ENCODE results near the gene STOML1.
"Not testable (repeated sequence)": the region's sequence is repeated elsewhere in the genome, so short reads cannot be mapped to it uniquely, and the experiment has no call there.

Gene STOML1

DNA sequence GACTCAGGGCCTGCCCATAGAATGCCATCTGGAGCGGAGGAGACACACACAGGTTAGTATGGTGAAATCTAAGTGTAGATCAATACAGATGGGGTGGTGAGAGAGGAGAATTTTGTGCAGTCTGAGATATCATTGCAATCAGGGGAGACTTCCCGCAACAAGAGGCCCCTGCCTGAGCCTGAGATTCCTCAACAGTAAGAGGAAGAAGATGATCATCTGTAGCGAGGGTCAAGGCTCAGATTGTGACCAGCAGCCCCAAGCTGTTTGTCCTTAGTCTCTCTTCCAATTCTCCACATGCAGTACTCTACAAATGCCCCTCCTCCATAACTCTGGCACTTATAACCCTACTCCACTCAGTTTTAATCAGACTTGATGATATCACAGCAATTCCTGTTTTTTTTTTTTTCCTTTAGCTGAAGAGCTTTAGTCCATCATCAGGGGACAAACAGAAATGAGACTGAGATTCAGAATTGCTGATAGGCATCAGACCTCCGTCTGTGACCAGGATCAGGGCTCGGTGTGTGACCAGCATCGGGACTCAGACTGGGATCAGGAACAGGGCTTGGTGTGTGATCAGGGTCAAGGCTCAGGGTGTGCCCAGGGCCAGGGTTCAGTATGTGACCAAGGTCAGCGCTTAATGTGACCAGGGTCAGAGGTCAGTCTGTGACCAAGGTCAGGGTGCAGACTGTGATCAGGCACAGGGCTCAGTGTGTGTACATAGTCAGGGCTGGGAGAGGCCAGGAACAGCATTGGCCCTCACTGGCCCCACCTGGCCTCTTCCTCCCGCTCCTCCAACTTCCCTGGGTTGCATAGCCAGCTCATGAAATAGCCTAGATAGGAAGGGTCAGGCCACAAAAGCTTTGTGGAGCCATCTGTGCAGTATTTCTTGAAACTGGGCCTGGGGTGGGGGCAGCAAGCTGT, 51.8 kb downstream of the STOML1 start:
- H3K36me3 Mint-ChIP-seq, result no peaks in the 10 kb centered on the region
- peaks cover 8% of the 10 kb centered on the region for H3K4me1 Mint-ChIP-seq
- H3K4me3 Mint-ChIP-seq, result no peak overlapping the region
- no peaks in the 10 kb centered on the region for H3K9me3 Mint-ChIP-seq
- ATAC-seq, result no peak
- H3K27ac Mint-ChIP-seq, result no peak overlapping the region
- peaks cover 34% of the 10 kb centered on the region for H3K27me3 Mint-ChIP-seq

- Mint-ChIP-seq H3K27ac (no peak overlapping the region), H3K36me3 (no peaks in the 10 kb centered on the region), H3K9me3 (no peaks in the 10 kb centered on the region), H3K27me3 (peaks cover 37% of the 10 kb centered on the region), H3K4me1 (peaks cover 8% of the 10 kb centered on the region), H3K4me3 (no peak overlapping the region)
- no peak for ATAC-seq
Measured at GRCh38 chr15:73939138-73939537, 53.0 kb downstream of the STOML1 start.

DNA sequence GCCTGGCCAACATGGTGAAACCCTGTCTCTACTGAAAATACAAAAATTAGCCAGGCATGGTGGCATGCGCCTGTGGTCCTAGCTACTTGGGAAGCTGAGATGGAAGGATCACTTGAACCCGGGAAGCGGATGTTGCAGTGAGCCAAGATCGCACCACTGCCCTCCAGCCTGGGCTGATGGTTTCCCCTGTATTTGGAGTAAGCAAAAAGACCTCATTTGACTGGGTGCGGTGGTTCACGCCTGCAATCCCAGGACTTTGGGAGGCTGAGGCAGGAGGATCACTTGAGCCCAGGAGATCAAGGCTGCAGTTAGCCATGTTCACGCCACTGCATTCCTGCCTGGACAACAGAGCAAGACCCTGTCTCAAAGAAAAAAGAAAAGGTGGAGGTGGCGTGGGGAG, 53.6 kb downstream of the STOML1 start:
- H3K36me3 Mint-ChIP-seq, H3K9me3 Mint-ChIP-seq, H3K4me1 Mint-ChIP-seq, ATAC-seq, H3K27ac Mint-ChIP-seq, H3K4me3 Mint-ChIP-seq: not testable (repeated sequence)
- peaks cover 41% of the 10 kb centered on the region for H3K27me3 Mint-ChIP-seq

DNA sequence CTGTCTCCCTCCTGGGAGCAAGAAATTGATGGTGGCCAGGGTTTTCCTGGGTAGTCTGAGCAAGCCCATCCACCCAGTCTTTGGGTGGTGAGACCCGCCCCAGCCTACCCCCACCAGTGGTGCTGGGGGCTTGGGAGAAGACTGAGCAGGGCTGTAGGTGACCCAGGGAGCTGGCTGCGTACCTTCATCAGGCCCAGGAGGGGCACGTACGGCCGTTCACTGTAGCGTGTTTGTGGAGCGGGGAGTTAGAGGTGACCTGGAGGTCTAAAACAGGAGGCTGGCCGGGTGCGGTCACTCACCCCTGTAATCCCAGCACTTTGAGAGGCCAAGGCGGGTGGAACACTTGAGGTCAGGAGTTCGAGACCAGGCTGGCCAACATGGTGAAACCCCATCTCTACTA, 54.4 kb downstream of the STOML1 start:
- Mint-ChIP-seq H3K36me3 (no peaks in the 10 kb centered on the region), H3K27me3 (peaks cover 43% of the 10 kb centered on the region), H3K4me1 (peaks cover 8% of the 10 kb centered on the region), H3K9me3 (no peaks in the 10 kb centered on the region), H3K4me3 (no peak overlapping the region), H3K27ac (no peak overlapping the region)
- ATAC-seq, result no peak

DNA sequence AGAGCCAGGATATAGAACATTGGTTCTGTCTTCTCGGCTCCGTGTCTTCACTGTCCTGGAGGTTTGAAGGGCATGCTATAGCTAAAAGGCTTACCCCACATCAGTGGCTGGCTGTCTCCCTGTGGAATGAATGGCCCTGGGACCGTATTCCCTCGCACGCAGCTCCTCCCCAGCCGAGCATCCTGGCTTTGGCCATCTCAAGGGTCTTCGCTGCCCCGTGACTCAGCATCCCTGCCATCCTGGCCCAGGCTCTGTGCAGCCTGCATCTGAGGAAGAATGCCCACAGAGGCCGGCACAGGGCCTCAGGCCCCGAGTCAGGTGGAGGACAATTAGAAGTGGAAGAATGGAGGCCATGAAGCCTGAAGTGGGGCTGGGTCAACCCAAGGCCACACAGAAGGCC, 54.8 kb downstream of the STOML1 start:
- no peak for ATAC-seq
- Mint-ChIP-seq H3K9me3 (no peaks in the 10 kb centered on the region), H3K36me3 (no peaks in the 10 kb centered on the region), H3K4me3 (no peak overlapping the region), H3K27me3 (peaks cover 43% of the 10 kb centered on the region), H3K4me1 (peaks cover 8% of the 10 kb centered on the region), H3K27ac (no peak overlapping the region)

DNA sequence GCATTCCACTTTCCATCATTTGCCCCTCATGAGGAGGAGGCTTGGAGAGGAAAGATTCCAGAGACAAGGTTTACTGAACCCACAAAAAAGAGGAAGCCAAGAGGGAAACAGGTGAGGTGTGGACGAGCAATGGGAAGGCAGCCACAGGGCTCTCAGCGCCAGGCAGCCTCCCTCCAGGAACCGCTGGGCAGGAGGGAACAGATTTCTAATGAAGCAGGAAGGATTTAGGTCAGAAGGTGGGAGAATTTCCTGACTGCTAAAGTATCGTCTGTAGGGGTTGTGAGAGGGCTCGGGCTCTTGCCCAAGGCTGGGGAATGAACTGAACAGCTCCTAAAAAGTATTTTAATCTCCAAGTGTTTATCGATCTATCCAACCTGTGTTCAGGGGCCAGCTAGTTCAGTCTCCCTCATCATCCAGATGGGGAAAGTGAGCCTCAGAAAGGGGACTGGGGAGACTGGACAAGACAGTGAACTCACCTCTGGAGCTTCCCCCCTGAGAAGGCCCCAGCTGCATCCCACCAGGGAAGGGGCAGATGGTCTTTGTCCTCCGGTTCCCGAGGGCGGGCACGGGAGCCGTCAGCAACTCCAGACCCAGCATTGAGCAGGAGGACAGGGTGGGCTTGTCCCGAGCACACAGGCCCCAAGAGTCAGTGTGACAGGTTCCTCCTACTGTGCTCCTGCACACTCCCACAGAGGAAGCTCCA, 55.4 kb downstream of the STOML1 start:
- H3K27ac Mint-ChIP-seq, result no peak overlapping the region

DNA sequence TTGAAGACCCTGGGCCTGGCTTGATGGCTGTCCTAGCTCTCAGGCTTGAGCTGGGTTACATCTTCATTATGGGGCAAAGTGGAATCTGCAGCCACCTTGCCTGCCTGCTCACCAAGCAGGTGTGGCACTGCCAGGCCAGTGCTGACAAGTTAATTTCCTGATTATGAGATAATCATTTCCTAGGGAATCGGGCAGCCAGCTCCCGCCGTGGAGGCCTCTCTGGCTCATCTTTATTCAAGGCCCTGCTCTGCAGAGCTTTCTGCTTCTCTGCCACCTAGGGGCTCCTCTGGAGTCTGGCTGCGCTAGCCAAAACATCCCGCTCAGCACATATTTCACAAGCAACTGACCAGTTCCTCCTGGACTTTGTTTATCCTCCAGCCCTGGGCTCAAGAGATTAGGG, 55.9 kb downstream of the STOML1 start:
- Mint-ChIP-seq H3K27me3 (peaks cover 41% of the 10 kb centered on the region), H3K9me3 (no peaks in the 10 kb centered on the region), H3K4me3 (no peak overlapping the region), H3K27ac (no peak overlapping the region), H3K4me1 (no peaks in the 10 kb centered on the region), H3K36me3 (no peaks in the 10 kb centered on the region)
- ATAC-seq, result no peak

More for the DNA sequence above, 55.4 kb downstream of the STOML1 start:
- Mint-ChIP-seq H3K4me3 (no peak overlapping the region), H3K9me3 (no peaks in the 10 kb centered on the region), H3K27me3 (peaks cover 39% of the 10 kb centered on the region), H3K36me3 (no peaks in the 10 kb centered on the region), H3K4me1 (peaks cover 3% of the 10 kb centered on the region)
- ATAC-seq, result no peak

- Mint-ChIP-seq H3K27me3 (peaks cover 47% of the 10 kb centered on the region), H3K4me3 (no peak overlapping the region), H3K36me3 (no peaks in the 10 kb centered on the region), H3K4me1 (no peaks in the 10 kb centered on the region), H3K9me3 (no peaks in the 10 kb centered on the region), H3K27ac (no peak overlapping the region)
- no peak for ATAC-seq
Measured at GRCh38 chr15:73935547-73935946, 56.5 kb downstream of the STOML1 start.

DNA sequence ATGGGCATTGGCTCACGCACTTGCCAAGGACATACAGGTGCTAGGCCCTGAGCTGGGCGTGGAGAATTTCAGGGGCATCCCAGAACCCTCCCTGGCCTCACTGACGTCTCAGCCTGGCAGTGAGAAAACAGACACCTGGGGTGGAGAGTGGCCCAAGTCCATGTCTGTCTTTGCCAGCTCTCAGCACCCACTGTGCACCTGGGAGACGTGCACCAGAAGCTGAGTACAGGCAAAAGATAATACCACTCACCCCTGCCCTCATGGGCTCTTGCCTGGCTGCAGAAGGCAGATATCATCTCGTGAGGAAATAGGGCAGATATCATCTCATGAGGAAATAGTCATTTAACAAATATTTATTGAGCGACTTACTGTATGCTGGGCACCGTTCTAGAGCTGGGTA, 57.8 kb downstream of the STOML1 start:
- Mint-ChIP-seq H3K36me3 (no peaks in the 10 kb centered on the region), H3K9me3 (no peaks in the 10 kb centered on the region), H3K27me3 (peaks cover 54% of the 10 kb centered on the region), H3K27ac (no peak overlapping the region), H3K4me1 (no peaks in the 10 kb centered on the region), H3K4me3 (no peak overlapping the region)
- no peak for ATAC-seq

- Mint-ChIP-seq H3K9me3 (no peaks in the 10 kb centered on the region), H3K27ac (no peak overlapping the region), H3K36me3 (no peaks in the 10 kb centered on the region), H3K4me3 (no peak overlapping the region), H3K27me3 (peaks cover 67% of the 10 kb centered on the region), H3K4me1 (peaks cover 8% of the 10 kb centered on the region)
- ATAC-seq, result no peak
Measured at GRCh38 chr15:73932381-73933191, 59.5 kb downstream of the STOML1 start.

DNA sequence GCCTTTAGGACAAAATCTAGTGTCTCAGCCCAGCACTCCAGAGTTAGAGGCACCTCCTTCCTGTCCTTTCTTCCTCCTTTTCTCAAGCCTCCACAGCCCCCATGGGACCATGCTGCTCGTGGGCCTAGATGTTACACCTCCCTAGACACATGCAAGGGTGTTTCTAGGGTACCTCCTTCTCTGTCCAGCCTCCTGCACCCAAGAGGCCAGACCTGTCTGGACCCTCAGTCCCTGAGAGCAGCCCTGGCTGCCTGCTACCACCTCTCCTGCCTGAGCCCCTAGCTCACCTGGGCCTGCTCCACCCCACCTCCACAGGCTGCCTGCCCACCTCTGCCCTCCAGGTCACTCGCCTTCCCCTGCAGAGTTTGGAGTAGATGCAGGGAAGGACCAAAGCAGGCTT, 60.7 kb downstream of the STOML1 start:
- no peak for ATAC-seq
- no peak overlapping the region for H3K27ac Mint-ChIP-seq
- H3K27me3 Mint-ChIP-seq, result peaks cover 56% of the 10 kb centered on the region
- no peak overlapping the region for H3K4me3 Mint-ChIP-seq
- no peaks in the 10 kb centered on the region for H3K36me3 Mint-ChIP-seq
- peaks cover 8% of the 10 kb centered on the region for H3K4me1 Mint-ChIP-seq
- no peaks in the 10 kb centered on the region for H3K9me3 Mint-ChIP-seq

DNA sequence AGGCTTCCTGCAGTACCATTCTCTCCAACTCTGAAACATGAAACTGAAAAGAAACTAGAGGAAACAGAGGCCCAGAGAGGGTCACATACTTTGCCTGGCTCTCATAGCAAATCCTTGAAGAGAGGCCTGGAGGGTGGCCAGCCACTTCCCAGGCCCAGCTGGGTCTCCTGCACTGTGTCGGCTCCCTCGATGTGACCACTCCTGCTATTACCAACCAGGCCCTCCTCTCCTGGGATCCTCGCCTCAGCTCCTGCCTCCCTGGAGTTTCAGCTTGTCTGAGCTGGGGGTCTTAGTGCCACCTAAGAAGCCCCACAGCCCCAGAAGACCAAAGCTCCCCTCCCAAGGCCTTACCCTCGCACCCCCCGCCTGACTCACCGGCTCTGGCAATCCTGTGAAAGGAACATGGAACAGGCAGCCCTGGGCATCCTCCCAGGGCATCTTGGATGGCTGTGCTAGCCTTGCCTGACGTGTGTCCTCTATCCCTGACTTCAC, 61.3 kb downstream of the STOML1 start:
- Mint-ChIP-seq H3K36me3 (no peaks in the 10 kb centered on the region), H3K27me3 (peaks cover 52% of the 10 kb centered on the region), H3K4me1 (peaks cover 9% of the 10 kb centered on the region), H3K4me3 (no peak overlapping the region), H3K27ac (no peak overlapping the region), H3K9me3 (no peaks in the 10 kb centered on the region)
- ATAC-seq, result no peak

DNA sequence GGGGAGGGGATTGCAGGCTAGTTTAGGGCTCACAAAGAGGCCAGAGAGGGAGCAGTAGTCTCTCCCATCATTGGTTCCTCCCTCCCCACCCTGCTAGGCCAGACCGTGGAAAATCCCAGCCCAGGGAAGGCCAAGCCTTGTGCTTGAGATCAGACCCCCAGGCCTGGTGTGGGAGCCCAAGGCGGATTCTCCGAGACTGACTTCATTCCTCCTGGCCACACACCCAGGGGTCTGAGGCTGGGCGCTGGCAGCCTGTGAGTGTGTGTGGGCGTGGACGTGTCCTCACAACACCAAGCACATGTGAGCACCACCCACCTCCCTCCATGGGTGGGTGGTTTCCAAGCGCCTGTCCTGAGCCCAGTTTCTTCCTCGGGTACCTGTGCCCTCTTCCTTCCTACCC, 61.7 kb downstream of the STOML1 start:
- no peaks in the 10 kb centered on the region for H3K36me3 Mint-ChIP-seq
- peaks cover 13% of the 10 kb centered on the region for H3K4me1 Mint-ChIP-seq
- no peak overlapping the region for H3K27ac Mint-ChIP-seq
- H3K4me3 Mint-ChIP-seq, result no peak overlapping the region
- peaks cover 50% of the 10 kb centered on the region for H3K27me3 Mint-ChIP-seq
- H3K9me3 Mint-ChIP-seq, result no peaks in the 10 kb centered on the region
- ATAC-seq, result no peak

GRCh38 chr15:73928971-73929627, 63.0 kb downstream of the STOML1 start:
- Mint-ChIP-seq H3K9me3 (no peaks in the 10 kb centered on the region), H3K4me3 (peak overlapping the region; percentile 20), H3K4me1 (peaks cover 22% of the 10 kb centered on the region), H3K27me3 (peaks cover 39% of the 10 kb centered on the region), H3K27ac (no peak overlapping the region), H3K36me3 (no peaks in the 10 kb centered on the region)
- ATAC-seq, result no peak

All from stimulated activated memory B cell treated with anti-CD40 and anti-IgM and Interleukin-4, amounts not matched to agents 10 μg/mL and 1 μg/mL and 100 μg/mL, for 72 hours (primary cell).